Thyroid gland (tissue), 4 donors: ENCODE measurements around the gene DNMT3A. TPM values are rescaled to one million over a fixed set of nuclear protein-coding genes. Genes with fewer than 3 reads are reported as not detected.

ENCODE experiments used
- DNase-seq, 2 donors: peaks; one replicate each; pipeline ENCODE4 v3.0.0-alpha.2; 2019
- H3K27ac ChIP-seq, 3 donors: fragments of 200-600 bp; sonication (generic); 1 replicate in 2 of 3; 2 replicates in 1 of 3; pipeline ENCODE4 v1.5.1; 2016 to 2019; ENCODE audit warnings: mild to moderate bottlenecking in 1 of 3, moderate library complexity in 1 of 3
- H3K27me3 ChIP-seq: fragments of 200-600 bp; sonication (generic); one replicate; pipeline ENCODE4 v1.5.1; 2019
- H3K36me3 ChIP-seq, 2 donors: fragments of 200-600 bp; sonication (generic); one replicate each; pipeline ENCODE4 v1.5.1; 2016 to 2019
- H3K4me1 ChIP-seq, 2 donors: fragments of 200-600 bp; sonication (generic); one replicate each; pipeline ENCODE4 v1.5.1; 2017 to 2019
- H3K4me3 ChIP-seq, 3 donors: fragments of 200-600 bp; sonication (generic); replicated peaks in 1 of 3; 1 replicate in 2 of 3; 2 replicates in 1 of 3; pipeline ENCODE4 v1.5.1; 2016; ENCODE audit warnings: mild to moderate bottlenecking in 1 of 3
- H3K9me3 ChIP-seq: fragments of 200-600 bp; sonication (generic); one replicate; pipeline ENCODE4 v1.5.1; 2017
- POLR2A ChIP-seq, 2 donors: fragments of 450-650 bp; IDR thresholded peaks; one replicate each; pipeline ENCODE4 v1.6.1; 2017; ENCODE audit warnings: antibody characterized with exemption in 2 of 2, mild to moderate bottlenecking in 2 of 2, moderate library complexity in 1 of 2
- WGBS, 2 donors: methylation state at CpG; one replicate each; pipeline ENCODE4 v1.1.5; 2017; 5-methylcytosine and 5-hydroxymethylcytosine counted together
- intact Hi-C: fragments of 100-400 bp; cut with DNase I; formaldehyde crosslinking; loops from one replicate; pipeline ENCODE4 v1.15.1; 2023
- total RNA-seq, 4 donors: library from RNA; depleted of rRNA; stranded (reverse); fragments of >200 nt; gene quantifications; one replicate each; pipeline ENCODE4 v1.2.3, GENCODE V29; 2016
- TF ChIP-seq, protein P1 (sequence below), 6 experiments: fragments of 200-600 bp in 3 of 6; fragments of 450-650 bp in 3 of 6; sonication (generic) in 3 of 6; IDR thresholded peaks; one replicate each; pipeline ENCODE4 v1.5.1; 2016 to 2019; ENCODE audit warnings: antibody characterized with exemption in 6 of 6, mild to moderate bottlenecking in 2 of 6, inconsistent platforms in 1 of 6, moderate library complexity in 1 of 6

Gene DNMT3A
- total RNA-seq, 4 donors from 2014 or later = 17.3 to 40.9 (median 18.8) TPM

DNA sequence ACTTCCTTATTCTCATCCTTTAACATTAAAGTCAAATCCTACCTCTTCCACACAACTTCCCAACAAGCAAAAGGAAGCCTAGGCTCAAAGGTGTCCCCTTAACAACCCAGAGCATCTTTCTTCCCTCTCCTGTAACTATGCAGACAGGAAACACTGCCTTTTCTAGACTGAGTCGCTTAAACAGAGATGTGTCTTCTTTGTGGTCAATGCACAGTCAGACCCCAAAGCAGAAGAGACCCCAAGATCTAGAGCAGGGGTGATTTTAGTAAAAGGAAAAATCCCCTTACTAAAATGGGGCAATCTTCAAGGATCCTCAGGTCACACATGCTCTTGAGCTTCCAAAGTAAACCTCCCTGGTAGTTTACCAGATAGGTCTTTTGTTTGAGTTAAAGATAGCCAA, 86.8 kb downstream of the DNMT3A start:
- intact Hi-C loops = loop anchor here (5.0 kb wide), 1 partner anchor 87 kb away; the partner anchor contains the start of gene DNMT3A
- Histone ChIP-seq H3K4me3 (no peak overlapping the region), H3K9me3 (no peaks in the 10 kb centered on the region), H3K4me1 (peaks cover 12 to 26% of the 10 kb centered on the region in 2 donors), H3K27ac (no peak overlapping the region), H3K36me3 (peaks cover 0 to 3% of the 10 kb centered on the region in 2 donors), H3K27me3 (no peaks in the 10 kb centered on the region)
- WGBS, 2 donors = 91 to 92% methylated on average over 1 of the region's 1 CpG
- no peak for DNase-seq
- TF ChIP-seq, protein P1, sequence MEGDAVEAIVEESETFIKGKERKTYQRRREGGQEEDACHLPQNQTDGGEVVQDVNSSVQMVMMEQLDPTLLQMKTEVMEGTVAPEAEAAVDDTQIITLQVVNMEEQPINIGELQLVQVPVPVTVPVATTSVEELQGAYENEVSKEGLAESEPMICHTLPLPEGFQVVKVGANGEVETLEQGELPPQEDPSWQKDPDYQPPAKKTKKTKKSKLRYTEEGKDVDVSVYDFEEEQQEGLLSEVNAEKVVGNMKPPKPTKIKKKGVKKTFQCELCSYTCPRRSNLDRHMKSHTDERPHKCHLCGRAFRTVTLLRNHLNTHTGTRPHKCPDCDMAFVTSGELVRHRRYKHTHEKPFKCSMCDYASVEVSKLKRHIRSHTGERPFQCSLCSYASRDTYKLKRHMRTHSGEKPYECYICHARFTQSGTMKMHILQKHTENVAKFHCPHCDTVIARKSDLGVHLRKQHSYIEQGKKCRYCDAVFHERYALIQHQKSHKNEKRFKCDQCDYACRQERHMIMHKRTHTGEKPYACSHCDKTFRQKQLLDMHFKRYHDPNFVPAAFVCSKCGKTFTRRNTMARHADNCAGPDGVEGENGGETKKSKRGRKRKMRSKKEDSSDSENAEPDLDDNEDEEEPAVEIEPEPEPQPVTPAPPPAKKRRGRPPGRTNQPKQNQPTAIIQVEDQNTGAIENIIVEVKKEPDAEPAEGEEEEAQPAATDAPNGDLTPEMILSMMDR (IDR thresholded peaks at IDR 0.05) = no peak
- TF ChIP-seq POLR2A (IDR thresholded peaks at IDR 0.05) = no peak

DNA sequence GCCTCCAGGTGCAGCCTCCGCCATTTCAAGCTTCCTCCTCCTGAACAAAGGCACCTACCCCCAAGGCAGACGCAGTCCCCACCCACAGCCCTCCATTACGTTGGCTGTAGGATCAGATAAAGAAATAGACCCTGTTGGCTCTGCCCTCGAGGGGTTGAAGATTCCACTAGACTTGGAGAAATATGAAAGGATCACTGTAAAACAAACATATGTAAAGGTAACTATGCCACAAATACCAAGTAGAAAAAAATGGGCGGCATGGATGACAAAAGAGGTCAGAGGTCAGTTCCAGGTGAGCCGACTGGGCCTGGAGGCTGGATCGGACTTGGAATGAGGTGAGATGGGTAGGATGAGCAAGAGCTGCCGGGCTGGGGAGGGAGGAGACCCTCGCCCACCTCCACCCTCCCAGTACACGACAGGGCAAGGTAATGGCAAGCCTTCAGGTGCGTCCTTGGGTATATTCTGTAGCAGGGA, 88.5 kb downstream of the DNMT3A start:
- Histone ChIP-seq H3K27me3 (no peaks in the 10 kb centered on the region), H3K4me3 (no peak overlapping the region), H3K4me1 (peaks cover 12 to 26% of the 10 kb centered on the region in 2 donors), H3K9me3 (no peaks in the 10 kb centered on the region), H3K36me3 (no peaks in the 10 kb centered on the region), H3K27ac (peak overlapping the region in 2 of 3 donors; percentile 86 to 91)
- no peak for DNase-seq
- 85 to 88% methylated on average over 11 of the region's 11 CpGs for WGBS, 2 donors
- TF ChIP-seq POLR2A (IDR thresholded peaks at IDR 0.05) = no peak
- TF ChIP-seq, protein P1 (IDR thresholded peaks at IDR 0.05) = no peak
- intact Hi-C loops = loop anchor here (5.0 kb wide), 1 partner anchor 89 kb away; the partner anchor contains the start of gene DNMT3A

DNA sequence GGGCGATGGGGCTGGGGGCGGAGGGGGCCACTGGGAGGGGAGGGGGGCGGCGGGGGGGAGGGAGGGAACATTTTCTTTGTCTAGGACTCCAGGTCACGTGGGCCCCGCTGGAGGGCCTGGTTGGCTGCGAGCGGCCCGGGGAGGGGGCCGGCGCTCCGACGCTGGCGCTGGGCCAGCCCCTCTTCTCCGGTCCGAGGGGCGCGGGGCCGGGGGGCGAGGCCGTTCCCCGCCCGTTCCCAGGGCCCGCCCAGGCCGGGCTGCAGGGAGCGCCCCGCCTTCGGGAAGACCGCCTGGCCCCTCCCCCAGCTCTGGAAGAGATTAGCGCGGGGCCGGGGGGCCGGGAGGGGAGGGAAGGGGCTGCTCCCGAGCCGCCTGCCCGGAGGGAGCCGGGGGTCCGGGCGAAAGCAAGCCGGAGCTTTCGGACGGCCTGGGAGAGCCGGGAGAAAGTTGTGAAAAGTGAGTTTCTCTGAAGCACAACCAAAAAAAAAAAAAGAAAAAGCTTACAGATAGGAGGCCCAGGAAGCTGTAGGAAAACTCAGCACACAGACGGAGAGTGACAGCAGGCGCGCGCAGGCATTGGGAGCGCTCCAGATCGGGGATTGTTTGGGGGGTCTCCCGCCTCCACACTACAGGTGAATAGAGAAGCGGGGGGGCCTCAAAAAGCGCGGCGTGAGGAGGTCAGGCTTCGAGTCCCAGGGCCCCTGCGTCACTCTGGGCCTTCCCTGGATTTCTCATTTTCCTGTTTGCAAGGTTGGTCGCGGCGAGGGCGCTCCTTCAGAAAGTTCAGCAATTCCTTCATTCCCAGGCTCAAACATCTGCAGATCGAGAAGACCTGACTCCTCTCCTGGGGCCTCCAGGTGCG, 89.2 kb downstream of the DNMT3A start:
- DNase-seq = peak; percentile 69 to 80
- H3K4me1 ChIP-seq = peaks cover 12 to 25% of the 10 kb centered on the region in 2 donors
- intact Hi-C loops = loop anchor here (5.0 kb wide), 1 partner anchor 90 kb away; the partner anchor contains the start of gene DNMT3A
- peaks cover 0 to 5% of the 10 kb centered on the region in 2 donors for H3K36me3 ChIP-seq
- no peaks in the 10 kb centered on the region for H3K9me3 ChIP-seq
- no peaks in the 10 kb centered on the region for H3K27me3 ChIP-seq
- H3K27ac ChIP-seq = peak overlapping the region; percentile 86 to 91 (median 89)
- WGBS, 2 donors = 22 to 23% methylated on average over 27 to 38 of the region's 62 CpGs
- TF ChIP-seq POLR2A (IDR thresholded peaks at IDR 0.05) = no peak
- TF ChIP-seq, protein P1 (IDR thresholded peaks at IDR 0.05) = peak in 1 of 6 experiments; percentile 9
- peak overlapping the region in 2 of 3 donors; percentile 51 to 66 for H3K4me3 ChIP-seq

DNA sequence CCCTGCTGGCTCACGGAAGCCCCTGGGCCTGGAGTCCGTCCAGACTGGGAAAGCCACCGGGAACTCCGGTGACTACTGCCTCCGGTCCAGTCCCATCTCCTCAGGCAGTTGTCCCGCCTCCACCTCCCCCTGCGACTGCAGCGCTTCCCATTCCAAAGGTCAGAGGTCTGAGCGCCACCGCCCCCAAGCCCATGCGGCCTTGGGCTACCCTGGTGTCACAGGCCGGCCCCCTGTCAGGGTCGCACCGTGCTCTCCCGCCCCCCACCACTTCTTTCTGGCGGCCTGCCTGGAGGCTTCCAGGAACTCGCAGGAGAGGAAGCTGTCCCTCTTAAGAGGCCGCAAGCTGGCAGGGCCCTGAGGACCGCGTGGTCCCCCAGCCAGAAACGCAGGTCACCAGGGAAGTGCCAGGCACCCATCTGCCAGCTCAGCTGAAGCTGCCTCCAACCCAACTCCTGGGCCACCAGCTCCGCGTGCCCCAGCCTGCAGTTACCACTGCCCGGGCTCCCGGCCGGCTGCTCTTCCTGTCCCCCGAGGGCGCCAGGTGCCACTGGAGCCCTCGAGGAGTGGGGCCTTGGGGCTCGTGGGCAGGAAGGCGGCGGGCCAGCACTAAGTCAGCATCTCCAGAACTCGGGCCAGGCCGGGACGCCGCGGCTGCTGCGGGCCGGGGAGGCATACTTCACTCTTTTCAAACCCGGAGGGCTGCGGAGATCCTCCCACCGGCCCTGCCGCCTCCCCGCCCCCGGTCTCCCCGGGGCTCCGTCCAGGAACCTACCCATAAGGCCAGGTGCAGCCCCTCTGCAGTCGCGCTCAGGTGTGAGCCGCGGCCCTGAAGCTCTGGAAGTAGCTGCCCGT, 90.1 kb downstream of the DNMT3A start:
- peaks cover 8 to 14% of the 10 kb centered on the region in 2 donors for H3K36me3 ChIP-seq
- TF ChIP-seq POLR2A (IDR thresholded peaks at IDR 0.05) = peak in 1 of 2 donors; percentile 29
- TF ChIP-seq, protein P1 (IDR thresholded peaks at IDR 0.05) = no peak
- H3K4me1 ChIP-seq = peaks cover 12 to 18% of the 10 kb centered on the region in 2 donors
- no peaks in the 10 kb centered on the region for H3K9me3 ChIP-seq
- no peaks in the 10 kb centered on the region for H3K27me3 ChIP-seq
- peak; percentile 81 to 83 for DNase-seq
- 9 to 10% methylated on average over 18 to 22 of the region's 52 CpGs for WGBS, 2 donors
- peak overlapping the region; percentile 86 to 91 (median 89) for H3K27ac ChIP-seq
- intact Hi-C loops = loop anchor here (5.0 kb wide), 1 partner anchor 91 kb away; the partner anchor contains the start of gene DNMT3A
- H3K4me3 ChIP-seq = peak overlapping the region in 2 of 3 donors; percentile 51 to 66
